Mesenchymal stem cell (in vitro differentiated cells and primary cell): Measurements from ENCODE around the gene RAB22A.
A peak's percentile ranks its signal among the peaks of the same experiment; 100 is the strongest.

ENCODE experiments used
- DNase-seq: peaks from one replicate; pipeline ENCODE4 v3.0.0-alpha.2; 2013
- H2AFZ ChIP-seq: one replicate; pipeline ENCODE4 v1.6.1; 2013; ENCODE audit warnings: low read depth, mild to moderate bottlenecking, control low read depth, inconsistent platforms, low read length, moderate library complexity
- H2AK5ac ChIP-seq: 2 replicates; pipeline ENCODE4 v1.6.1; 2013; ENCODE audit warnings: low read length, moderate library complexity, mild to moderate bottlenecking, inconsistent platforms; ENCODE audit not compliant: severe bottlenecking
- H2BK120ac ChIP-seq: one replicate; pipeline ENCODE4 v1.6.1; 2013; ENCODE audit warnings: low read depth, mild to moderate bottlenecking, inconsistent platforms, low read length, moderate library complexity
- H2BK12ac ChIP-seq, 2 experiments: one replicate each; pipeline ENCODE4 v1.6.1; 2013; ENCODE audit warnings: inconsistent platforms in 2 of 2, low read length in 2 of 2, mild to moderate bottlenecking in 2 of 2, moderate library complexity in 2 of 2, control low read depth in 1 of 2
- H2BK15ac ChIP-seq: one replicate; pipeline ENCODE4 v1.6.1; 2013; ENCODE audit warnings: mild to moderate bottlenecking, low read depth, inconsistent platforms; ENCODE audit not compliant: poor library complexity, severe bottlenecking
- H2BK5ac ChIP-seq: 2 replicates; pipeline ENCODE4 v1.6.1; 2013; ENCODE audit warnings: low read depth, mild to moderate bottlenecking, low read length, control low read depth, inconsistent platforms; ENCODE audit not compliant: poor library complexity, severe bottlenecking
- H3K14ac ChIP-seq, 2 experiments: one replicate each; pipeline ENCODE4 v1.6.1; 2013; ENCODE audit warnings: inconsistent platforms in 2 of 2, low read length in 2 of 2, control low read depth in 1 of 2, mild to moderate bottlenecking in 1 of 2, moderate library complexity in 1 of 2
- H3K18ac ChIP-seq, 2 experiments: one replicate each; pipeline ENCODE4 v1.6.1; 2013; ENCODE audit warnings: inconsistent platforms in 2 of 2, low read length in 2 of 2, control low read depth in 1 of 2, low read depth in 1 of 2, mild to moderate bottlenecking in 1 of 2
- H3K23ac ChIP-seq, 2 experiments: one replicate each; pipeline ENCODE4 v1.6.1; 2013; ENCODE audit warnings: inconsistent platforms in 2 of 2, low read length in 2 of 2, mild to moderate bottlenecking in 2 of 2, moderate library complexity in 2 of 2, control low read depth in 1 of 2
- H3K27ac ChIP-seq: 2 replicates; pipeline ENCODE4 v1.5.1; 2013; ENCODE audit warnings: mild to moderate bottlenecking, moderate library complexity, low read length, control low read depth, inconsistent platforms; ENCODE audit not compliant: poor library complexity, severe bottlenecking
- H3K27me3 ChIP-seq, 2 experiments: 2 replicates each; pipeline versions ENCODE4 v1.6.1 to v1.7.0; 2013; ENCODE audit warnings: low read length in 2 of 2, mild to moderate bottlenecking in 2 of 2, moderate library complexity in 2 of 2, control low read depth in 1 of 2, inconsistent platforms in 1 of 2; ENCODE audit not compliant: control insufficient read depth in 1 of 2, insufficient read depth in 1 of 2
- H3K36me3 ChIP-seq, 2 experiments: 2 replicates each; pipeline versions ENCODE4 v1.6.1 to v1.7.0; 2013; ENCODE audit warnings: low read length in 2 of 2, control low read depth in 1 of 2, inconsistent platforms in 1 of 2, low read depth in 1 of 2, mild to moderate bottlenecking in 1 of 2; ENCODE audit not compliant: insufficient read depth in 2 of 2, control insufficient read depth in 1 of 2
- H3K4ac ChIP-seq, 2 experiments: one replicate each; pipeline ENCODE4 v1.6.1; 2013; ENCODE audit warnings: inconsistent platforms in 2 of 2, low read length in 2 of 2, mild to moderate bottlenecking in 2 of 2, moderate library complexity in 2 of 2, control low read depth in 1 of 2, low read depth in 1 of 2
- H3K4me1 ChIP-seq: 2 replicates; pipeline ENCODE4 v1.6.1; 2013; ENCODE audit warnings: low read depth, low read length, control low read depth; ENCODE audit not compliant: control insufficient read depth, insufficient read depth
- H3K4me2 ChIP-seq: 2 replicates; pipeline ENCODE4 v1.6.1; 2013; ENCODE audit warnings: low read length, mild to moderate bottlenecking, inconsistent platforms; ENCODE audit not compliant: poor library complexity, severe bottlenecking
- H3K4me3 ChIP-seq, 2 experiments: 2 replicates each; pipeline versions ENCODE4 v1.5.1 to v1.7.0; 2013; ENCODE audit warnings: low read length in 2 of 2, mild to moderate bottlenecking in 2 of 2, control low read depth in 1 of 2, low read depth in 1 of 2; ENCODE audit not compliant: insufficient read depth in 1 of 2
- H3K79me1 ChIP-seq: replicated peaks from 2 replicates; pipeline ENCODE4 v1.6.1; 2013; ENCODE audit warnings: mild to moderate bottlenecking, control low read depth, low read length, inconsistent platforms; ENCODE audit not compliant: poor library complexity, severe bottlenecking
- H3K9ac ChIP-seq: 2 replicates; pipeline ENCODE4 v1.7.0; 2013; ENCODE audit warnings: mild to moderate bottlenecking, low read length, moderate library complexity
- H3K9me3 ChIP-seq: 2 replicates; pipeline ENCODE4 v1.7.0; 2013; ENCODE audit warnings: mild to moderate bottlenecking, low read length; ENCODE audit not compliant: control insufficient read depth
- H4K8ac ChIP-seq: one replicate; pipeline ENCODE4 v1.6.1; 2013; ENCODE audit warnings: inconsistent platforms, mild to moderate bottlenecking, low read length, moderate library complexity
- H4K91ac ChIP-seq: one replicate; pipeline ENCODE4 v1.6.1; 2013; ENCODE audit warnings: mild to moderate bottlenecking, low read length, inconsistent platforms
- WGBS: methylation state at CpG from one replicate; pipeline ENCODE4 v1.1.7; 2013; ENCODE audit warnings: mixed read lengths; 5-methylcytosine and 5-hydroxymethylcytosine counted together

The RAB22A gene

DNA sequence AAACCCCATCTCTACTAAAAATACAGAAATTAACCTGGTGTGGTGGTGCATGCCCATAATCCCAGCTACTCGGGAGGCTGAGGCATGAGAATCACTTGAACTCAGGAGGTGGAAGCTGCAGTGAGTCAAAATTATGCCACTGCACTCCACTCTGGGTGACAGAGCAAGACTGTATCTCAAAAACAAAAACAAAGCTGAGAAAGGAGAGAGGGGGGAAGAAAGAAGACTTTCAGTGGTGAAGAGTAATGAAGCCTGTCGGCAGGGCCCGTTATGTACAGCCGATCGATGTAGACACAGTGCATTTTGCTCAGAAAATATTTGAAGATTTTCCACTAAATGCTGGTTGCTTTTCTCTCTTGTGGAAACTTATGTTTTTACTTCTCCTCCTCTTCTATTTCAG, 93.3 kb downstream of the RAB22A start:
- Histone ChIP-seq H2BK120ac (no peak overlapping the region), H2BK15ac (no peak overlapping the region), H3K14ac (no peak overlapping the region), H3K4ac (no peak overlapping the region), H3K36me3 (peaks cover 0 to 9% of the 10 kb centered on the region in 2 experiments), H4K91ac (no peak overlapping the region), H3K4me2 (no peak overlapping the region), H4K8ac (no peak overlapping the region), H3K27ac (no peak overlapping the region), H3K4me1 (peaks cover 3% of the 10 kb centered on the region), H3K23ac (no peak overlapping the region), H2BK12ac (no peak overlapping the region), H2BK5ac (no peak overlapping the region), H3K9me3 (no peaks in the 10 kb centered on the region), H3K4me3 (no peak overlapping the region), H3K18ac (no peak overlapping the region), H2AK5ac (no peak overlapping the region), H3K9ac (no peak overlapping the region), H3K79me1 (peaks cover 7% of the 10 kb centered on the region), H2AFZ (no peak overlapping the region), H3K27me3 (no peaks in the 10 kb centered on the region)
- WGBS, result 96% methylated on average over 5 of the region's 5 CpGs
- DNase-seq, result no peak

DNA sequence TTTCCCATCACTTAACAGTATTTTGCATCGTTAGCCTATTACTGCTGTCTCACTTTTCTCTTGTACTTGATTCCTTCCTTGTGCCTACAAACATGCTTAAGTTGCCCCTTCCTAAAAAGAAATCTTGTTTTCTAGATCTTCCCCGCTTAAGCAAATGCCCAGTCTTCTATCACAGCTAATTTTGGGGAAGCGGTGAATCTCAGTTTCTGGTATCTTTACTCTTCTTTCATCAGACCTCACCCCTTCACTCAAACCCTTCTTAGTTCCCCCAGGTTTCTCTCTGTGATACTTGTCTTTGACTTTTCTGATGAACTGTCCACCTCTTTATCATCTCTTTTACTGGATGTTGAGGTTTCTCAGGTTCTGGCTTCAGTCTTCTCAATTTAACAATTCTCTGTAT, 93.8 kb downstream of the RAB22A start:
- Histone ChIP-seq H3K4me1 (peaks cover 3% of the 10 kb centered on the region), H3K27ac (no peak overlapping the region), H3K18ac (no peak overlapping the region), H2AFZ (no peak overlapping the region), H3K9ac (no peak overlapping the region), H3K36me3 (peaks cover 0 to 6% of the 10 kb centered on the region in 2 experiments), H3K79me1 (peaks cover 6% of the 10 kb centered on the region), H3K9me3 (no peaks in the 10 kb centered on the region), H3K23ac (no peak overlapping the region), H2AK5ac (no peak overlapping the region), H3K14ac (no peak overlapping the region), H2BK12ac (no peak overlapping the region), H2BK120ac (no peak overlapping the region), H4K8ac (no peak overlapping the region), H2BK15ac (no peak overlapping the region), H4K91ac (no peak overlapping the region), H3K27me3 (no peaks in the 10 kb centered on the region), H3K4me2 (no peak overlapping the region), H3K4me3 (no peak overlapping the region), H3K4ac (no peak overlapping the region), H2BK5ac (no peak overlapping the region)
- 97% methylated on average over 3 of the region's 3 CpGs for WGBS
- DNase-seq, result no peak

DNA sequence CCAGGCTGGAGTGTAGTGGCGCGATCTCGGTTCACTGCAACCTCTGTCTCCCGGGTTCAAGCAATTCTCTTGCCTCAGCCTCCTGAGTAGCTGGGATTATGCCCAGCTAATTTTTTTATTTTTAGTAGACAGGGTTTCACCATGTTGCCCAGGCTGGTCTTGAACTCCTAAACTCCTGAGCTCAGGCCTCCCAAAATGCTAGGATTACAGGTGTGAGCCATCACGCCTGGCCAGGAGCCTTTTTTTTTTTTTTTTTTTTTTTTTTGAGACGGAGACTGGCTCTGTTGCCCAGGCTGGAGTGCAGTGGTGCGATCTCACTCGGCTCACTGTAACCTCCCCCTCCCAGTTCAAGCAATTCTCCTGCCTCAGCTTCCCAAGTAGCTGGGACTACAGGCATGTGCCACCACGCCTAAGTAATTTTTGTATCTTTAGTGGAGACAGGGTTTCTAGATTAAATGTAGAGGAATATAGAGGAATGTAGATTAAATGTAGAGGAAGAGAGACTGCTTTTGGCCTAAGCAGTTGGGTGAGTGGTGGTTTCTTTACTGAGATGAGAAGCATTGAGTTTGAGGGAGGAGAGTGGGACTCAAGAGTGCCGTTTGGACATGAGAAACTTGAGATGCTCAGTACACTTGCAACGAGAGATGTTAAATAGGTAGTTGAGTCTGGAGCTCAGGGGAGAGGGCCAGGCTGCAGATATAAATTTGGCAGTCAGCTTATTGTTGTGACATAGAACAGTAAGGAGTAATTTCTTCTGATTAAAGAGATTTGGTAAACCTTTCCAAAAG, 96.2 kb downstream of the RAB22A start:
- Histone ChIP-seq H2BK120ac (no peak overlapping the region), H3K27me3 (no peaks in the 10 kb centered on the region), H4K8ac (no peak overlapping the region), H3K14ac (no peak overlapping the region), H3K36me3 (no peaks in the 10 kb centered on the region), H3K23ac (no peak overlapping the region), H3K4me2 (no peak overlapping the region), H2BK12ac (no peak overlapping the region), H3K79me1 (peaks cover 3% of the 10 kb centered on the region), H3K27ac (peak overlapping the region; percentile 24), H3K9me3 (no peaks in the 10 kb centered on the region), H3K9ac (no peak overlapping the region), H3K18ac (no peak overlapping the region), H2BK15ac (no peak overlapping the region), H2BK5ac (no peak overlapping the region), H3K4ac (no peak overlapping the region), H3K4me1 (peaks cover 2% of the 10 kb centered on the region), H2AK5ac (no peak overlapping the region), H4K91ac (no peak overlapping the region), H2AFZ (no peak overlapping the region), H3K4me3 (no peak overlapping the region)
- peak; percentile 22 for DNase-seq
- WGBS, result 89% methylated on average over 8 of the region's 11 CpGs

DNA sequence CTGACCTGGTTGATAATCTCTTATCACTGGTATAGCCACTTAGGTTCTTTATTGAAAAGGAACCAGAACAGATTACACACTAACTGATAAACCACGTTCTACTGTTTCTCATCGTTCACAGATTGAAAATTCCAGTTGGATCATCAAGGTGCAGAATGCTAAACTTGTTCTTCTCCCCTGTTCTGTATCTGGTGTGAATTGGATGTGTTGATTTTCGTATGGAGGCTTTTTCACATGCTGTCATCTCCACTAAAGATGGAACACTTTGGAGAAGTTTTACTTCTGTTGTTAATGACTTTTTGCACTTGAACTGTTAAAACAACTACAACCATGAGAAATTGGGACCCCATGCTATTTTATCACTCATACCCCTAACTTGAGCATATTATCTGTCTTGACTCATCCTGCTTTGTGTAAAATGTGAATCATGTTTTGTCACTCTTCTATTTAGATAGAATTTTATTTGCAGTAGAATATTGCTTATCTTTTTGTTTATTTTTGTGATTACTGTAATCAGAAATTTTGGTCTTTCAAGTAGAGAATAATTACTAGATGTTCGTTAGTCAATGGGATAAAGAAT, 97.0 kb downstream of the RAB22A start:
- peaks cover 2% of the 10 kb centered on the region for H3K79me1 ChIP-seq
- H3K27ac ChIP-seq, result peak overlapping the region; percentile 47
- H3K27me3 ChIP-seq, result no peaks in the 10 kb centered on the region
- H3K36me3 ChIP-seq, result no peaks in the 10 kb centered on the region
- no peak overlapping the region for H3K4ac ChIP-seq
- H2BK12ac ChIP-seq, result no peak overlapping the region
- no peak overlapping the region for H3K14ac ChIP-seq
- H3K9me3 ChIP-seq, result no peaks in the 10 kb centered on the region
- 67% methylated on average over 3 of the region's 4 CpGs for WGBS
- no peak overlapping the region for H4K91ac ChIP-seq
- no peak overlapping the region for H2BK5ac ChIP-seq
- no peak overlapping the region for H3K23ac ChIP-seq
- H3K4me2 ChIP-seq, result no peak overlapping the region
- H2AFZ ChIP-seq, result no peak overlapping the region
- no peak overlapping the region for H4K8ac ChIP-seq
- DNase-seq, result peak; percentile 28
- no peak overlapping the region for H3K18ac ChIP-seq
- H2AK5ac ChIP-seq, result no peak overlapping the region
- H2BK120ac ChIP-seq, result no peak overlapping the region
- H3K4me3 ChIP-seq, result no peak overlapping the region
- H3K4me1 ChIP-seq, result peaks cover 2% of the 10 kb centered on the region
- no peak overlapping the region for H2BK15ac ChIP-seq
- H3K9ac ChIP-seq, result no peak overlapping the region
